Type B pancreatic cell (in vitro differentiated cells): Measurements from ENCODE around the gene FHAD1. TPM values are rescaled to one million over a fixed set of nuclear protein-coding genes. Genes with fewer than 3 reads are reported as not detected.

Experiments used
- DNase-seq: peaks from one replicate; pipeline ENCODE4 v3.0.0; 2021; ENCODE audit warnings: mixed read lengths; ENCODE audit not compliant: unreplicated experiment; ENCODE audit errors: extremely low spot score
- H3K27ac Mint-ChIP-seq: 2 replicates; pipeline ENCODE4 v1.8.0; 2021; ENCODE audit warnings: mild to moderate bottlenecking, mixed read lengths
- H3K27me3 Mint-ChIP-seq: 2 replicates; pipeline ENCODE4 v1.8.0; 2021; ENCODE audit warnings: mixed read lengths
- H3K36me3 Mint-ChIP-seq: 2 replicates; pipeline ENCODE4 v1.8.0; 2021; ENCODE audit warnings: mixed read lengths
- H3K4me1 Mint-ChIP-seq: one replicate; pipeline ENCODE4 v1.8.0; 2021; ENCODE audit warnings: mixed read lengths; ENCODE audit not compliant: unreplicated experiment
- H3K4me3 Mint-ChIP-seq: 2 replicates; pipeline ENCODE4 v1.8.0; 2021; ENCODE audit warnings: mild to moderate bottlenecking, mixed read lengths
- H3K9me3 Mint-ChIP-seq: 2 replicates; pipeline ENCODE4 v1.8.0; 2021; ENCODE audit warnings: mixed read lengths
- total RNA-seq: library from RNA; stranded (reverse); gene quantifications from 2 replicates; pipeline ENCODE4 v1.2.1, GENCODE V29; 2021; ENCODE audit warnings: low replicate concordance
- TF ChIP-seq, protein P1 (sequence below): fragments of 200-600 bp; sonication (generic); conservative IDR thresholded peaks from 2 replicates; pipeline ENCODE4 v1.5.0; 2021; ENCODE audit warnings: antibody characterized with exemption, mild to moderate bottlenecking

The FHAD1 gene
- total RNA-seq, 1 donor from 2014 or later = 3.8 TPM

DNA sequence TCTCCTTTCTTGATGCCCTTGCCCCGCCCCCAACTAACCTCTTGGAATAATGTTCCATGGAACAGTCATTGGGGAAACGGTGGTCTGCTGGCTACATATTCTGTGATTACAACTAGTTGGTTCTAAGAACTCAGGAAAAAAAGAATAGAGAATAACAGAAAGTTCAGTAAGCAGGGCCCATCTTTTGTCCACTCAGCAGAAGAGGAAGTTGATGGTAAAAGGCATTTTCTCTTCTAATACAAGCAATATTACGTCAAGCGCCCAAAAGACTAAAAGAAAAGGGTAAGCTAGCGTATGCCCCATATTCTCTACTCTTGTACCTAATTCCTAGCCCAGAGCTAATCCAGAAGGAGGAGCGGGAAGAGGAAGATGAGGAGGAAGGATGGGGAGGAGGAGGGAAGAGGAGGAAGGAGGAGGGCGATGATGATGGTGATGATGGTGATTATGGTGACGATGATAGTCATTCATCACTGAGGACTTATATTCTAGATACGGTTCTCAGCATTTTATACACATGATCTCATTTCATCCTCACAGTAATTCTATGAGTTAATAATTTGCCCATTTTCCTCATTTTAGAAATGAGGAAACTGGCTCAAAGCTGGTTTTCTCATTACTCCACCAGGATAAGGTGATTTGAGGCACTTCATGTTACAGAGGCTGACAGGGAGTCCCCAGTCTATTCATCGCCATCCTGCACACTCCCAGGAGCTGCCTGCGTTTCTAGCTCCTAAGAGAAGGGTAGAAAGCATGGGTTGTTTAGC is 86.1 kb downstream of the FHAD1 start:
- H3K4me1 Mint-ChIP-seq = peaks cover 21% of the 10 kb centered on the region
- no peak overlapping the region for H3K4me3 Mint-ChIP-seq
- H3K9me3 Mint-ChIP-seq = no peaks in the 10 kb centered on the region
- peaks cover 15% of the 10 kb centered on the region for H3K27me3 Mint-ChIP-seq
- DNase-seq = no peak
- H3K36me3 Mint-ChIP-seq = no peaks in the 10 kb centered on the region
- TF ChIP-seq, protein P1, sequence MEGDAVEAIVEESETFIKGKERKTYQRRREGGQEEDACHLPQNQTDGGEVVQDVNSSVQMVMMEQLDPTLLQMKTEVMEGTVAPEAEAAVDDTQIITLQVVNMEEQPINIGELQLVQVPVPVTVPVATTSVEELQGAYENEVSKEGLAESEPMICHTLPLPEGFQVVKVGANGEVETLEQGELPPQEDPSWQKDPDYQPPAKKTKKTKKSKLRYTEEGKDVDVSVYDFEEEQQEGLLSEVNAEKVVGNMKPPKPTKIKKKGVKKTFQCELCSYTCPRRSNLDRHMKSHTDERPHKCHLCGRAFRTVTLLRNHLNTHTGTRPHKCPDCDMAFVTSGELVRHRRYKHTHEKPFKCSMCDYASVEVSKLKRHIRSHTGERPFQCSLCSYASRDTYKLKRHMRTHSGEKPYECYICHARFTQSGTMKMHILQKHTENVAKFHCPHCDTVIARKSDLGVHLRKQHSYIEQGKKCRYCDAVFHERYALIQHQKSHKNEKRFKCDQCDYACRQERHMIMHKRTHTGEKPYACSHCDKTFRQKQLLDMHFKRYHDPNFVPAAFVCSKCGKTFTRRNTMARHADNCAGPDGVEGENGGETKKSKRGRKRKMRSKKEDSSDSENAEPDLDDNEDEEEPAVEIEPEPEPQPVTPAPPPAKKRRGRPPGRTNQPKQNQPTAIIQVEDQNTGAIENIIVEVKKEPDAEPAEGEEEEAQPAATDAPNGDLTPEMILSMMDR = no peak
- H3K27ac Mint-ChIP-seq = no peak overlapping the region

DNA sequence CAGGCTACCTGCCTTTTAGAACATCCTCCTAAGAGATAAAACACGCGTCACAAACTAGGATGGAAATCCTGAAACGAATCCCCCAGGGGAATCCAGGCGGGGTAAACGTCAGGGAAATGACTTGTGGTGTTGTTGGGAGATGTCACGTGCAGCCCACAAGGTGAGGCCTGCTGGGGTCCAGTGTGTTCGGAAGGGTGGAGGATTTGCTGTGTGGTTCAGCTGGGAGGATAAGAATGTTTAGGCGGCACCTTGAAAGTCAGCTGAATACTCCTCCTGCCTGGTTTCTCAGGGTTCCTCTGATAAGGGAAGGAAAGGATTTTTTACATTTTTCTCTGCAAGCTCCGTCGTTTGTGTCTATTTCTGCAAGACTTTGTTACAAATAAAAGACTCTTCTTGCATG is 88.0 kb downstream of the FHAD1 start:
- Mint-ChIP-seq H3K27ac (no peak overlapping the region), H3K36me3 (peaks cover 3% of the 10 kb centered on the region), H3K27me3 (peaks cover 15% of the 10 kb centered on the region), H3K9me3 (no peaks in the 10 kb centered on the region), H3K4me1 (peaks cover 21% of the 10 kb centered on the region), H3K4me3 (no peak overlapping the region)
- DNase-seq = no peak
- TF ChIP-seq, protein P1 = no peak

- peaks cover 8% of the 10 kb centered on the region for H3K27me3 Mint-ChIP-seq
- H3K9me3 Mint-ChIP-seq = no peaks in the 10 kb centered on the region
- H3K36me3 Mint-ChIP-seq = peaks cover 3% of the 10 kb centered on the region
- TF ChIP-seq, protein P1 = no peak
- no peak for DNase-seq
- H3K4me1 Mint-ChIP-seq = peaks cover 22% of the 10 kb centered on the region
- H3K4me3 Mint-ChIP-seq = no peak overlapping the region
- H3K27ac Mint-ChIP-seq = no peak overlapping the region
These were observed 89.8 kb downstream of the FHAD1 start for GRCh38 chr1:15336866-15337265.

DNA sequence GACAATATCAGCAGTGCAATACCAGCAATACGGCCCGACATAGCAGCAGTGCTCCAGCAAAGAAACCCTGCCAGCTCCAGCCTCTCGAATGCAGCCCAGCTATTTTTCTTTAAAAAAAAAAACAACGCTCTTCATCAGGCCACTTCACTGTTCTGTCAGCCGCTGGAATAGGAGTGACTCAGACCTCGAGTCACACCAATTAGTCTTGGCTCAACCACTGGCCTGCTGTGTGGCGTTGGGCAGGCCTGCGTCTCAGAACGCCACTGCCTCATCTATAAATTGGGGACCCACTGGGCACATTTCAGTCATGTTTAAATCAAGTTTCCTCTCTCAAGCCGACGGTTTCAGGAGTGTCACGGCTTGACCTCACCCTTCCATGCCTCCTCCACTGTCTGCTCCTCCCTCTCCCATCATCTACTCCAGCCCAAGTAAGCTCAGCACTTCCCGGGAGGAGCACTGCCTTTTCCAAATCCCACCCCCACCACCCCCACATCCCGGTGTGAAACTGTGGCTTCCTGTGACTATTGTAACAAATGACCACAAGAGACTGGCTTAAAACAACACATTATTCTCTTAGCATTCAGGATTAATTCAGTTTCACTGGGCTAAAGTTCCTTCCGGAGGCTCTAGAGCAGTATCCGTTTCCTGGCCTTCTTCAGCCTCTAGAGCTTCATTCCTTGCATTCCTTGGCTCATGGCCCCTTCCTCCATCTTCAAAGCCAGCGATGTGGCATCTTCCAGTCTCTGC is 90.8 kb downstream of the FHAD1 start:
- H3K4me1 Mint-ChIP-seq = peaks cover 18% of the 10 kb centered on the region
- no peaks in the 10 kb centered on the region for H3K9me3 Mint-ChIP-seq
- H3K36me3 Mint-ChIP-seq = peaks cover 3% of the 10 kb centered on the region
- peaks cover 7% of the 10 kb centered on the region for H3K27me3 Mint-ChIP-seq
- H3K4me3 Mint-ChIP-seq = no peak overlapping the region
- no peak for DNase-seq
- no peak overlapping the region for H3K27ac Mint-ChIP-seq
- TF ChIP-seq, protein P1 = no peak

DNA sequence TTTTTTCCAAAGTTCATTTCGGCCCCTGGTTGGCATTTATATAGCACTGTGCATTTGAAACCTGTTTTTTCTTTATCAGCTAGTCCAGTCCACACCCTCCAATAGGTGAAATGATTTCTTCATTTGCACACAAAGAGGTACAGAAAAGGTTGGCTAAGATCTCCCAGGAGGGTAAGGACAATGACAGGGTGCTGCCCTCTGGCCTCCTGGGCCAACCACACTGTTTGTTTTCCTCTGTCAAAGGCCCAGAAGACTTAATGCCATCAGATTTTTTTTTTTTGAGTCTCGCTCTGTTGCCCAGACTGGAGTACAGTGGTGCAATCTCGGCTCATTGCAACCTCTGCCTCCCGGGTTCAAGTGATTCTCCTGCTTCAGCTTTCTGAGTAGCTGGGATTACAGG is 92.5 kb downstream of the FHAD1 start:
- no peaks in the 10 kb centered on the region for H3K9me3 Mint-ChIP-seq
- peaks cover 30% of the 10 kb centered on the region for H3K4me1 Mint-ChIP-seq
- peaks cover 10% of the 10 kb centered on the region for H3K27me3 Mint-ChIP-seq
- H3K36me3 Mint-ChIP-seq = peaks cover 3% of the 10 kb centered on the region
- DNase-seq = no peak
- TF ChIP-seq, protein P1 = no peak
- no peak overlapping the region for H3K4me3 Mint-ChIP-seq
- H3K27ac Mint-ChIP-seq = no peak overlapping the region
